OCI-M1 (cell line): Measurements from ENCODE around the gene NHSL2.
A peak's percentile ranks its signal among the peaks of the same experiment; 100 is the strongest.

Source experiments
- DNase-seq: peaks from one replicate; lab custom pipeline; 2025; lab: John Stamatoyannopoulos, UW

The NHSL2 gene

DNA sequence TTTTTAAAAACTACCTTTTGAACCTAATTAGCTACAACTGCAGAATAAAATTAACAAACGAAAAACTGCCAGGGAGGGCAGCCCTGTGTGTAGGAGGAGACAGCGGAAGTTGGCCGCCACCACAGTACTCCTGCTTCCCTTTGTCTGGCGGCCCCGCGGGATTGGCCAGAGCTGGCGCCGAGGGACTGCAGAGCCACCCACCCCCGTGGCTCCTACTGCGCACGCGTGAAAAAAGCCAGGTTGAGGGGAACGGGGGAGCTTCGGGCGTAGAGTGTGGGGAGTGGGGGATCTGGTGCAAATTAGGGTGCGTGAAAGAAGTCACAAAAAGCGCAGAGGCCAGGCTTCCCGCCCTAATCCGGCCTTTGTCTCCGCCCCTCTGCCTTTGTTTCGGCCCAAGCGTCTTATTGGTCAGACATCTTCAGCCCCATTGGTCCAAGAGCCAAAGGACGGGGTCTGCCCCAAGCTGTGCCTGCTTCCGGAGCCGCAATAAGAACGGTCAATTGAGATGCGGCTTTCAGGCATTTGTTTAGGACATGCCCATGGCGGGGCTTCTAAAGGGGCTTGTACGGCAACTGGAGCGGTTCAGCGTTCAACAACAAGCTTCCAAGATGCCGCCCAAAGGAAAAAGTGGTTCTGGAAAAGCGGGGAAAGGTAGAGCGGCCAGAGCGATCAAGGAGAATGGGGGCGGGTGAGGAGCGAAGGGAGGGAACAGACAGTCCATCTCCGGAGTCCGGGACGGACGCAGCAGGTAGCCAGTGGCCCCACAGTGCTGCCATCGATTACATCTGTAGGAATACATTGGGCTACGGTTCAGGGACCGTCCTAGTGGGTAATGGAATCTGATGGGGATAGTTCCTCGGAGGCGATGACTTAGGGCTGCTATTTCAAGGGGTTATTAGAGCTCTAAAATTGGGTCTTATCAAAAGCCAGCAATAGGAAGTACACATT, 270.8 kb downstream of the NHSL2 start, which contains the start of gene PIN4:
PIN4 (plus strand) TSS at position 580 of the 948 bp plus-strand sequence; CDS start at position 609, 29 bp downstream.
- DNase-seq = peak; percentile 97

- DNase-seq = no peak
Observed at GRCh38 chrX:72182924-72183323, 272.3 kb downstream of the NHSL2 start.

DNA sequence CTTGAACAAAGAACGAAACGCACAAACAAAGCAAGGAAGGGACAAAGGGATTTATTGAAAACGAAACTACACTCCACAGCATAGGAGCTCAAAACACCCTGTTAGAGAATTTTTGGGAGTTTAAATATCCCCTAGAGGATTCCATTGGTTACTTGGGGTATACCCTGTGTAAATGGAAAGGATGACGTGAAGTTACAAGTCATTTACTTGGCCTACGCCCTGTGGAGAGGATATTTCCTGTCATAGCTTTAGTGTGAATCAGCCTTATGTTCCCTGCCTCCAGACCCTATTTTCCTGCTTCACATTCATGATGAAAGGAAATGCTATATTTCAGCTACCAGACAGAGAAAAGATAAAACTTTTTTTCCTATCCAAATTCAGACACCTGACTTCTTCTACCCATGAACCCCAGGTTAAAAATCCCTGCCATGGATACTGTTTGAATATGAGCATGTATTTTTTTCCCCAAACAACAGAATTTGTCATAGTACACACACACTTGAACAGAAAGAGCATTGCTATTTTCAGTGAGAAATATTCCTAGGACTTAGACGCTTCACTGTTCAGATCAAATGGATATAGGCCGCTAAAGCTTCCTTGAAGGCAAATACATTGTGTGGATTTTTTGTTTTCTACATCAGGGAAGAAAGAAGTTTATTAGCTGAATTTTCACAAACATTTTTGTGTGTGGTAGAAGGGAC, 291.3 kb downstream of the NHSL2 start:
- DNase-seq = no peak
